GM12864 (cell line): ENCODE results near the gene SKAP1.
"Not testable (repeated sequence)": the region's sequence is repeated elsewhere in the genome, so short reads cannot be mapped to it uniquely, and the experiment has no call there.

Experiments used
- DNase-seq: peaks from one replicate; pipeline ENCODE4 v3.0.0-alpha.2; 2011; ENCODE audit warnings: low read depth
- H3K4me3 ChIP-seq: 2 replicates; pipeline ENCODE4 v1.5.1; 2011; ENCODE audit warnings: mild to moderate bottlenecking, low read depth, low read length, control low read depth
- CTCF ChIP-seq: IDR thresholded peaks from 2 replicates; pipeline ENCODE4 v1.5.1; 2011; ENCODE audit warnings: low read depth, mild to moderate bottlenecking, moderate library complexity, low read length, control low read depth, inconsistent platforms; ENCODE audit errors: missing control alignments

The SKAP1 gene

GRCh38 chr17:48215583-48216139 is 214.4 kb downstream of the SKAP1 start:
- no peak for DNase-seq
- TF ChIP-seq CTCF, result peak; percentile 34
- H3K4me3 ChIP-seq, result no peak overlapping the region

GRCh38 chr17:48213797-48214196 is 216.2 kb downstream of the SKAP1 start:
- TF ChIP-seq CTCF, result no peak
- H3K4me3 ChIP-seq, result no peak overlapping the region
- no peak for DNase-seq

GRCh38 chr17:48211787-48212186 is 218.2 kb downstream of the SKAP1 start:
- DNase-seq, result no peak
- TF ChIP-seq CTCF, result no peak
- no peak overlapping the region for H3K4me3 ChIP-seq

- H3K4me3 ChIP-seq, result no peak overlapping the region
- DNase-seq, result no peak
- TF ChIP-seq CTCF, result no peak
These were observed 219.0 kb downstream of the SKAP1 start for GRCh38 chr17:48211011-48211410.

GRCh38 chr17:48209973-48210372 is 220.0 kb downstream of the SKAP1 start:
- no peak for DNase-seq
- no peak for TF ChIP-seq CTCF
- no peak overlapping the region for H3K4me3 ChIP-seq

- no peak for TF ChIP-seq CTCF
- no peak overlapping the region for H3K4me3 ChIP-seq
- DNase-seq, result no peak
These were observed 222.1 kb downstream of the SKAP1 start for GRCh38 chr17:48207776-48208544.

GRCh38 chr17:48207036-48207435 is 223.0 kb downstream of the SKAP1 start:
- H3K4me3 ChIP-seq, DNase-seq: not testable (repeated sequence)
